AG04449 (cell line): ENCODE data around the gene GBF1.

ENCODE experiments used
- CTCF ChIA-PET: fragments of 350-600 bp; formaldehyde crosslinking; extraction: SDS; loops from one replicate; lab custom pipeline; 2021; ENCODE audit warnings: antibody characterized with exemption; lab: Yijun Ruan, JAX
- POLR2A ChIA-PET: fragments of 400-600, 350-600 bp; formaldehyde crosslinking; extraction: SDS; loops from one replicate; lab custom pipeline; 2020; ENCODE audit warnings: antibody characterized with exemption, inconsistent platforms; lab: Yijun Ruan, JAX
- DNase-seq: peaks from one replicate; pipeline ENCODE4 v3.0.0-alpha.2; 2010; ENCODE audit warnings: low read depth, low spot score
- H3K4me3 ChIP-seq: 2 replicates; pipeline ENCODE4 v1.5.1; 2011; ENCODE audit warnings: low read depth, mild to moderate bottlenecking, control low read depth, low read length
- TF ChIP-seq, protein P1 (sequence below): IDR thresholded peaks from one replicate; pipeline ENCODE4 v1.5.1; 2011; ENCODE audit warnings: mild to moderate bottlenecking, moderate library complexity, low read length, control low read depth, inconsistent platforms; ENCODE audit not compliant: insufficient read depth; ENCODE audit errors: missing control alignments

Gene GBF1

GRCh38 chr10:102266670-102267069, 21.3 kb downstream of the GBF1 start:
- ChIA-PET CTCF (interaction anchor here (1.1 to 1.6 kb wide), 4 partner anchors 11 to 127 kb away, joined by 3 to 5 read pairs (median 4); no protein-coding TSS in a partner anchor), POLR2A (no interaction called here)

DNA sequence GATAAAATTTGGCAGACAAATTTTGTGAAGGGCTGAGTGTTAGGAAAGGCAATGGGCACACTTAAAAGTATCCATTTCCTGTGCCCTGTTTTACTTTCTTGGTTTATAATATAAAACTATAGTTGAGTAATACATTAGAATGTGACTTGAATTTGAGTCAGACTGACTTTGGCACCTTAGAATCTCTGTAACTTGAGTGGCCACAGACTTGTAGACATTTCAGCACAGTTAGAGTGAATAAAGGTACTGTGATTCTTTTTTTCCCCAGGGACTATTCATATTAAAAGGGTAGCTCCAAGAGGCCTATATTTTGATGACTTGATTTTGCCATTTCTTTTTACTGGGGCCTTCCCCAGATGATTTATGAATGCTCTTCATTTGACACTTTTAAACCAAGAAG, 22.4 kb downstream of the GBF1 start:
- POLR2A ChIA-PET, result interaction anchor here (1.0 kb wide), 2 partner anchors 22 to 182 kb away, joined by 4 read pairs; partner anchors contain the start of gene GBF1

More at GRCh38 chr10:102266670-102267069, 21.3 kb downstream of the GBF1 start:
- TF ChIP-seq, protein P1, sequence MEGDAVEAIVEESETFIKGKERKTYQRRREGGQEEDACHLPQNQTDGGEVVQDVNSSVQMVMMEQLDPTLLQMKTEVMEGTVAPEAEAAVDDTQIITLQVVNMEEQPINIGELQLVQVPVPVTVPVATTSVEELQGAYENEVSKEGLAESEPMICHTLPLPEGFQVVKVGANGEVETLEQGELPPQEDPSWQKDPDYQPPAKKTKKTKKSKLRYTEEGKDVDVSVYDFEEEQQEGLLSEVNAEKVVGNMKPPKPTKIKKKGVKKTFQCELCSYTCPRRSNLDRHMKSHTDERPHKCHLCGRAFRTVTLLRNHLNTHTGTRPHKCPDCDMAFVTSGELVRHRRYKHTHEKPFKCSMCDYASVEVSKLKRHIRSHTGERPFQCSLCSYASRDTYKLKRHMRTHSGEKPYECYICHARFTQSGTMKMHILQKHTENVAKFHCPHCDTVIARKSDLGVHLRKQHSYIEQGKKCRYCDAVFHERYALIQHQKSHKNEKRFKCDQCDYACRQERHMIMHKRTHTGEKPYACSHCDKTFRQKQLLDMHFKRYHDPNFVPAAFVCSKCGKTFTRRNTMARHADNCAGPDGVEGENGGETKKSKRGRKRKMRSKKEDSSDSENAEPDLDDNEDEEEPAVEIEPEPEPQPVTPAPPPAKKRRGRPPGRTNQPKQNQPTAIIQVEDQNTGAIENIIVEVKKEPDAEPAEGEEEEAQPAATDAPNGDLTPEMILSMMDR, result no peak
- no peak for DNase-seq
- no peak overlapping the region for H3K4me3 ChIP-seq

DNA sequence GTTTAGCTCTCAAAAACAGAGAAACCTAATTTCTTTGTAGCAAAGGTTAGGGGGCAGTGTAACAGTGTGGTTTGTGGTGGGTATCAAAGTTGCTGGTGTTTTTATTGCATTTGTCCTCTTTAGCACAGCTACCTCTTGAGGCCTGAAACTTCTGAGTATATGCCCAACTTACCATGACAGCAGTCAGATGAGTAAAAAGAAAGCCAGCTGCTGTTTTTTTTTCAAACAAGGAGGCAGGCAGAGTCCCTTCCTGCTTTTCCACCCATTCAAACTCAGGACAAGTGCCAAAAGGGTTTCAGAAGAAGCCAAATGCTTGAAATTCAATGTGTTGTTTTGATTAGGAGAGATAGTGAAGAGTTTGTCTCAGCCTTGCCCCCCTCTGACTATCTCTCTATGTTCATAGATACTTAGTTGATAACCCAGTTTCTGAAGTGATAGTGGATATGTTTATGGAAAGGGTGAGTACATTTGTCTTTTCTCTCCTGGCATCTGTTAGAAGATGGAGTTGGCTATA, 23.1 kb downstream of the GBF1 start:
- ChIA-PET POLR2A (interaction anchor here (0.7 to 1.0 kb wide), 3 partner anchors 23 to 390 kb away, joined by 4 read pairs; partner anchors contain the start of gene GBF1), CTCF (interaction anchor here (0.7 to 1.4 kb wide), 5 partner anchors 10 to 126 kb away, joined by 3 to 5 read pairs (median 4); no protein-coding TSS in a partner anchor)
- TF ChIP-seq, protein P1, result no peak
- DNase-seq, result no peak
- H3K4me3 ChIP-seq, result no peak overlapping the region

More for the DNA sequence above, 22.4 kb downstream of the GBF1 start:
- TF ChIP-seq, protein P1, result no peak
- peak; percentile 38 for DNase-seq
- CTCF ChIA-PET, result interaction anchor here (0.7 to 1.6 kb wide), 6 partner anchors 11 to 127 kb away, joined by 3 to 5 read pairs (median 4); no protein-coding TSS in a partner anchor
- no peak overlapping the region for H3K4me3 ChIP-seq

GRCh38 chr10:102269017-102269416, 23.7 kb downstream of the GBF1 start:
- TF ChIP-seq, protein P1, result no peak
- H3K4me3 ChIP-seq, result no peak overlapping the region
- ChIA-PET POLR2A (no interaction called here), CTCF (interaction anchor here (0.7 to 1.4 kb wide), 2 partner anchors 10 to 20 kb away, joined by 3 to 5 read pairs; no protein-coding TSS in a partner anchor)
- DNase-seq, result no peak

DNA sequence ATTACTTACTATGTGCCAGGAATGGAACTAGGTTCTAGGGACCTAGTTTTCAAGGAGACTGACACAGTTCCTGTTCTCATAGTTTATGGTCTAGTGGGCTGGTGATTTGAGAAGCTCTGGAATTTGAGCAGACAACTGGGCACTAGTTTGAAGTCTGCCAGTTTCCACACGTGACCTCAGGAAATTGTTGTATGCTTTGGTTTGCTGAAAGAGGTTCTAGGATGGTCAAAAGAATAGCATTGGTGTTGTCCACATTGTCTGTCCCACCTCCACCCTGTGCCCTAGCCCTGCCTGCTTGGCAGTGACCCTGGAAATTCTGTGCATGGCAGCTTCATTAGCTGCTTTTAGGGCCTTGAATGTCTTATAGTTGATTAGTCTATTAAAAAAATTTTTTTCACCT, 28.7 kb downstream of the GBF1 start:
- no peak for DNase-seq
- TF ChIP-seq, protein P1, result no peak
- H3K4me3 ChIP-seq, result no peak overlapping the region
- ChIA-PET CTCF (interaction anchor here (1.0 kb wide), 2 partner anchors 11 to 27 kb away, joined by 3 to 4 read pairs; no protein-coding TSS in a partner anchor), POLR2A (interaction anchor here (1.1 kb wide), 1 partner anchor 29 kb away, joined by 3 read pairs; the partner anchor contains the start of gene GBF1)

DNA sequence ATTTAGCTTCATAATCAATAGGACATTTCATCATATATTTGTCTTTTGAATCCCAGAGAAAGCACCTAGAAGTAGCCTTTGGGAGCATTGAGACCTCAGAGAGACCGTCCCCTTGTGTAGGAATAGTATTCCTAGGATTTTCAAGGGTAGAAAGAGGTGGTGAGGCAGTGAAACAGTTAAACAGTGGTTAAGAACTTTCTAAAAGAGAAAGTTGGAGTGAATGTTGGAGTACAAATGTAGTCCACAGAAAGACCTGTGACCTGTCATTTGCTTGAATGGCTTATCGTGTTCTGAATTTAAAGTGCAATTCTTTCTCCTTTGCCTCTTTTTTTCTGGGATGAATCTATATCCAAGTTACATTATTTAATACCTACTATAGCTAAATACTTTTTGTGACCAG, 30.0 kb downstream of the GBF1 start:
- ChIA-PET POLR2A (no interaction called here), CTCF (interaction anchor here (1.0 to 1.6 kb wide), 4 partner anchors 11 to 77 kb away, joined by 3 to 4 read pairs (median 3); no protein-coding TSS in a partner anchor)
- TF ChIP-seq, protein P1, result no peak
- no peak overlapping the region for H3K4me3 ChIP-seq
- DNase-seq, result no peak
